GM12872 (cell line): ENCODE results near the gene RSPO4.

Experiments used
- TF ChIP-seq, protein P1 (sequence below): IDR thresholded peaks from 3 replicates; pipeline ENCODE4 v1.5.1; 2011; ENCODE audit warnings: low read depth, mild to moderate bottlenecking, low read length, moderate library complexity; ENCODE audit not compliant: insufficient read depth

Gene RSPO4

GRCh38 chr20:939606-940005, 62.5 kb downstream of the RSPO4 start:
- TF ChIP-seq, protein P1, sequence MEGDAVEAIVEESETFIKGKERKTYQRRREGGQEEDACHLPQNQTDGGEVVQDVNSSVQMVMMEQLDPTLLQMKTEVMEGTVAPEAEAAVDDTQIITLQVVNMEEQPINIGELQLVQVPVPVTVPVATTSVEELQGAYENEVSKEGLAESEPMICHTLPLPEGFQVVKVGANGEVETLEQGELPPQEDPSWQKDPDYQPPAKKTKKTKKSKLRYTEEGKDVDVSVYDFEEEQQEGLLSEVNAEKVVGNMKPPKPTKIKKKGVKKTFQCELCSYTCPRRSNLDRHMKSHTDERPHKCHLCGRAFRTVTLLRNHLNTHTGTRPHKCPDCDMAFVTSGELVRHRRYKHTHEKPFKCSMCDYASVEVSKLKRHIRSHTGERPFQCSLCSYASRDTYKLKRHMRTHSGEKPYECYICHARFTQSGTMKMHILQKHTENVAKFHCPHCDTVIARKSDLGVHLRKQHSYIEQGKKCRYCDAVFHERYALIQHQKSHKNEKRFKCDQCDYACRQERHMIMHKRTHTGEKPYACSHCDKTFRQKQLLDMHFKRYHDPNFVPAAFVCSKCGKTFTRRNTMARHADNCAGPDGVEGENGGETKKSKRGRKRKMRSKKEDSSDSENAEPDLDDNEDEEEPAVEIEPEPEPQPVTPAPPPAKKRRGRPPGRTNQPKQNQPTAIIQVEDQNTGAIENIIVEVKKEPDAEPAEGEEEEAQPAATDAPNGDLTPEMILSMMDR, result no peak

- TF ChIP-seq, protein P1, result no peak
Measured at GRCh38 chr20:934186-934840, 67.8 kb downstream of the RSPO4 start.

GRCh38 chr20:933029-933428, 69.1 kb downstream of the RSPO4 start:
- TF ChIP-seq, protein P1, result no peak

GRCh38 chr20:931401-931800, 70.7 kb downstream of the RSPO4 start:
- TF ChIP-seq, protein P1, result no peak

- TF ChIP-seq, protein P1, result no peak
Measured at GRCh38 chr20:926670-927069, 75.4 kb downstream of the RSPO4 start.

DNA sequence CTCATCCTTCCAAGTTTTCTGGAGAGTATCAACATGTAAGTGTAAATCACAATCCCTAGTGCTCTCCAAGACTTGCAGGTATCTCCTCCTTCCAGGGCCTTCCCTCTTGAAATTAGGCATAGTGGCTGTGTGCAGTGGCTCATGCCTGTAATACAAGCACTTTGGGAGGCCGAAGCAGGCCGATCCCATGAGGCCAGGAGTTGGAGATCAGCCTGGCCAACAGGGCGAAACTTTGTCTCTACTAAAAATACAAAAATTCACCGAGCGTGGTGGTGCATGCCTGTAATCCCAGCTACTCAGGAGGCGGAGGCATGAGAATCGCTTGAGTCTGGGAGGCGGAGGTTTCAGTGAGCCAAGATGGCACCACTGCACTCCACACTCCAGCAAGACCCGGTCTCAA, 76.6 kb downstream of the RSPO4 start:
- TF ChIP-seq, protein P1, result no peak

GRCh38 chr20:924639-925038, 77.5 kb downstream of the RSPO4 start:
- TF ChIP-seq, protein P1, result no peak
